ENCODE measurements around the gene EFNA1. TPM values are rescaled to one million over a fixed set of nuclear protein-coding genes. Genes with fewer than 3 reads are reported as not detected.

Gene EFNA1
- total and polyA plus RNA-seq, 2 experiments from 2014 or later, result 78.7 to 172 TPM

DNA sequence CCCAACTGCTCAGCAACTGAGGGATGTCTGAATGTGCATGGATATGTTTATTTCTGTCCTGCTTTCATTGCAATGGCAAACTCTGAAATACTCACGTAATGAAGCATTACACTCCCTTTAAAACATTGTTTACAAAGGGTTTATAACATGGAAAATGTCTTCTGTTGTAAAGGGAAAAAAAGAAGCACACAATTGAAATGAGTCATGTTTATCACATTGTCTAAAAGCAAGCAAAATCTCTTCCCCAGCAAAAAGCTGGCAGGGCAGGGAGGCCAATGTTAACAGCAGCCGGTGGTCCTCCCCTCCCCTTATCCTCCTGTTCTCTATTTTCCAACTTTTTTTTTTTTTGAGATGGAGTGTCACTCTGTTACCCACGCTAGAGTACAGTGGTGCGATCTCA, 3.9 kb upstream of the EFNA1 start:
- Histone ChIP-seq H3K36me3 (replicated peaks; ENCODE audit: insufficient read depth, low read depth) (no peaks in the 10 kb centered on the region), H3K27me3 (no peaks in the 10 kb centered on the region), H3K9me2 (replicated peaks; ENCODE audit: insufficient read depth) (no peaks in the 10 kb centered on the region), H3K79me2 (peaks cover 10% of the 10 kb centered on the region), H3K4me2 (peak overlapping the region; percentile 3), H2AFZ (no peak overlapping the region), H3K27ac (peak overlapping the region; percentile 97), H3K4me1 (ENCODE audit: insufficient read depth) (peaks cover 41% of the 10 kb centered on the region), H3K9me3 (ENCODE audit: low read depth) (no peaks in the 10 kb centered on the region), H4K20me1 (ENCODE audit: insufficient read depth, poor library complexity, severe bottlenecking) (no peaks in the 10 kb centered on the region), H3K4me3 (no peak overlapping the region)
- WGBS (ENCODE audit: low lambda C conversion rate, missing lambda C conversion rate), result 46% methylated on average over 4 of the region's 4 CpGs
- peak; percentile 50 for DNase-seq (ENCODE audit: low spot score)
- no peak for TF ChIP-seq EZH2 (IDR thresholded peaks at IDR 0.05; ENCODE audit: borderline replicate concordance)
- TF ChIP-seq, protein P1, sequence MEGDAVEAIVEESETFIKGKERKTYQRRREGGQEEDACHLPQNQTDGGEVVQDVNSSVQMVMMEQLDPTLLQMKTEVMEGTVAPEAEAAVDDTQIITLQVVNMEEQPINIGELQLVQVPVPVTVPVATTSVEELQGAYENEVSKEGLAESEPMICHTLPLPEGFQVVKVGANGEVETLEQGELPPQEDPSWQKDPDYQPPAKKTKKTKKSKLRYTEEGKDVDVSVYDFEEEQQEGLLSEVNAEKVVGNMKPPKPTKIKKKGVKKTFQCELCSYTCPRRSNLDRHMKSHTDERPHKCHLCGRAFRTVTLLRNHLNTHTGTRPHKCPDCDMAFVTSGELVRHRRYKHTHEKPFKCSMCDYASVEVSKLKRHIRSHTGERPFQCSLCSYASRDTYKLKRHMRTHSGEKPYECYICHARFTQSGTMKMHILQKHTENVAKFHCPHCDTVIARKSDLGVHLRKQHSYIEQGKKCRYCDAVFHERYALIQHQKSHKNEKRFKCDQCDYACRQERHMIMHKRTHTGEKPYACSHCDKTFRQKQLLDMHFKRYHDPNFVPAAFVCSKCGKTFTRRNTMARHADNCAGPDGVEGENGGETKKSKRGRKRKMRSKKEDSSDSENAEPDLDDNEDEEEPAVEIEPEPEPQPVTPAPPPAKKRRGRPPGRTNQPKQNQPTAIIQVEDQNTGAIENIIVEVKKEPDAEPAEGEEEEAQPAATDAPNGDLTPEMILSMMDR (IDR thresholded peaks at IDR 0.05; ENCODE audit: poor library complexity), result no peak
- no peak for TF ChIP-seq EZH2phosphoT487 (IDR thresholded peaks at IDR 0.05; ENCODE audit: low read depth, severe bottlenecking, unreplicated experiment)

DNA sequence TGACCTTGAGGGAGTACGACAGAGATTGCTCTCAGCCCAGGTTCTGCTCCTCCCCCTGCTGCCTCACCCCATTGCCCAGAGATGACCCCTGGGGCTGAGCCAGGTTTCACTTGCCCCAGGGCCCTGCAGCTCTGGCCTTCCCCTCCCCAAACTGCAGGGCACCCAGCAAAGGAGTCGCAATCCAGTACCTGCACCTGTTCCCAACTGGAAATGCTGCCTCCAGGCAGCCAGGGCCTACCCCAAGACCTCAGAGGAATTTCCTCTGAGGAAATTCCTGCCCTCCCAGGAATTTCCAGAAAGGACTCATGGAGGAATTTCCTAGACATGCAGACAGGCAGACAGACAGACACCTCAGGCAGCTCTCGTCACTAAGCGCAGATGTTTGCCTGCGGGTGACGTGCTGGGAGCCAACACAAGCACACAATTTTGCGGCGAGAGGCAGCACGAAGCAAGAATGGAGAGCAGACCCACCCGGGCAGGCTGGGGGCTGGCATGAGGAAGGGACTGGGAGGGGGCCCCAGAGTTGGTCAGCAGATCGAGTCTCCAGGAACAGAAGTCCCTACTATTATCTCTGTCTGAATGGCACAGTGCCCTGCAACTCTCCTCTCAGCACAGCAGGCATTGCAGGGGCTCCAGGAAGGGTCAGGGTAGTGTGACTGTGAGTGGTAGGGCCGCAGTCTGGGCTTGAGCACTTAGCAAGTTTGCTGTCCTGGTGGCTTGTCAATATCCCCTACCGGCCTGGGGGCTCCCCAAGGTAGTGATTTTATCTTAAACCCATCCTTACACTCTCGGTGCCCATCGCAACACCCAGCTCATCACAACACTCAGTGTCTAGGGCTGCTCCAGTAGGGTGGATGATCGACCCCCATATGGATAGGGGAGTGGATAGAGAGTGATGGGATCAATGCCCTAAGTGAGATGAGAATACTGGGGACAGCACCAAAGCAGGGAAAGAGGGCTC, 2.9 kb upstream of the EFNA1 start:
- Histone ChIP-seq H3K27ac (peak overlapping the region; percentile 97), H3K79me2 (peaks cover 20% of the 10 kb centered on the region), H3K36me3 (replicated peaks; ENCODE audit: insufficient read depth, low read depth) (no peaks in the 10 kb centered on the region), H3K9me3 (ENCODE audit: low read depth) (no peaks in the 10 kb centered on the region), H3K4me2 (peak overlapping the region; percentile 98), H3K4me1 (ENCODE audit: insufficient read depth) (peaks cover 41% of the 10 kb centered on the region), H3K4me3 (no peak overlapping the region), H4K20me1 (ENCODE audit: insufficient read depth, poor library complexity, severe bottlenecking) (no peaks in the 10 kb centered on the region), H3K9me2 (replicated peaks; ENCODE audit: insufficient read depth) (no peaks in the 10 kb centered on the region), H2AFZ (no peak overlapping the region), H3K27me3 (no peaks in the 10 kb centered on the region)
- no peak for DNase-seq (ENCODE audit: low spot score)
- WGBS (ENCODE audit: low lambda C conversion rate, missing lambda C conversion rate), result 72% methylated on average over 16 of the region's 16 CpGs
- TF ChIP-seq EZH2phosphoT487 (IDR thresholded peaks at IDR 0.05; ENCODE audit: low read depth, severe bottlenecking, unreplicated experiment) (no peak), EZH2 (IDR thresholded peaks at IDR 0.05; ENCODE audit: borderline replicate concordance) (no peak)
- TF ChIP-seq, protein P1 (IDR thresholded peaks at IDR 0.05; ENCODE audit: poor library complexity), result no peak

DNA sequence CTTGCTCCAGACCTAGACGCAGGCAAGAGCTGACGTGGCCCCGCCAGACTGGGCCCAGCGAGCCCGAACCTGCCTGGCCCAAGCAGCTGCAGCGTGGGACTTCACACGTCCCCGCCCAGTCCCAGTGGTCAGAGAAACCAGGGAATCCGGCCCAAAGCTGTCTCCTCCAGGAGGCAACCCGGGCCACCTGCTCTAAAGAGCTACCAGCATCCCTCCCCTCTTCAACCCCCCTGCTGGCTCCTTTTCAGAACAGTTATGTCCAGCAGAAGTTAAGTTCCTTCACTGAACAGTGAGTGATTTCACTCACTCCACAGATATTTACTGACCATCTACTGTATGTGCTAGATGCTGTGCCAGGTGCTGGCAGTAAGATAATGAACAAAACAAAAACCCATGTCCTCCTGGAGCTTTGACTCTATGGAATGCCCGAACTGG, 2.1 kb upstream of the EFNA1 start:
- Histone ChIP-seq H3K36me3 (replicated peaks; ENCODE audit: insufficient read depth, low read depth) (no peaks in the 10 kb centered on the region), H3K9me3 (ENCODE audit: low read depth) (no peaks in the 10 kb centered on the region), H3K4me2 (peak overlapping the region; percentile 98), H3K27me3 (no peaks in the 10 kb centered on the region), H4K20me1 (ENCODE audit: insufficient read depth, poor library complexity, severe bottlenecking) (no peaks in the 10 kb centered on the region), H3K9me2 (replicated peaks; ENCODE audit: insufficient read depth) (no peaks in the 10 kb centered on the region), H2AFZ (no peak overlapping the region), H3K4me3 (no peak overlapping the region), H3K4me1 (ENCODE audit: insufficient read depth) (peaks cover 36% of the 10 kb centered on the region), H3K79me2 (peaks cover 25% of the 10 kb centered on the region), H3K27ac (peak overlapping the region; percentile 97)
- DNase-seq (ENCODE audit: low spot score), result no peak
- TF ChIP-seq EZH2phosphoT487 (IDR thresholded peaks at IDR 0.05; ENCODE audit: low read depth, severe bottlenecking, unreplicated experiment) (no peak), EZH2 (IDR thresholded peaks at IDR 0.05; ENCODE audit: borderline replicate concordance) (no peak)
- TF ChIP-seq, protein P1 (IDR thresholded peaks at IDR 0.05; ENCODE audit: poor library complexity), result no peak
- 55% methylated on average over 11 of the region's 11 CpGs for WGBS (ENCODE audit: low lambda C conversion rate, missing lambda C conversion rate)
